ENCODE measurements around the gene ARL11.

The ARL11 gene

GRCh38 chr13:49649244-49649962, 21.1 kb downstream of the ARL11 start:
- peak; percentile 20 for DNase-seq (ENCODE audit: low read depth, low spot score)

GRCh38 chr13:49649963-49650312, 21.6 kb downstream of the ARL11 start:
- no peak for DNase-seq (ENCODE audit: low read depth, low spot score)

GRCh38 chr13:49651570-49652354, 23.5 kb downstream of the ARL11 start:
- no peak for DNase-seq (ENCODE audit: low read depth, low spot score)

- DNase-seq (ENCODE audit: low read depth, low spot score) = no peak
These were observed 24.3 kb downstream of the ARL11 start for GRCh38 chr13:49652355-49653305.

- no peak for DNase-seq (ENCODE audit: low read depth, low spot score)
These were observed 25.2 kb downstream of the ARL11 start for GRCh38 chr13:49653478-49653877.

- no peak for DNase-seq (ENCODE audit: low read depth, low spot score)
These were observed 25.7 kb downstream of the ARL11 start for GRCh38 chr13:49654011-49654410.

- DNase-seq (ENCODE audit: low read depth, low spot score) = no peak
These were observed 27.6 kb downstream of the ARL11 start for GRCh38 chr13:49655906-49656305.

GRCh38 chr13:49657241-49657641, 28.9 kb downstream of the ARL11 start:
- DNase-seq (ENCODE audit: low read depth, low spot score) = no peak

GRCh38 chr13:49664606-49665005, 36.3 kb downstream of the ARL11 start:
- DNase-seq (ENCODE audit: low read depth, low spot score) = no peak

- no peak for DNase-seq (ENCODE audit: low read depth, low spot score)
These were observed 39.5 kb downstream of the ARL11 start for GRCh38 chr13:49667773-49668172.

GRCh38 chr13:49669735-49670309, 41.5 kb downstream of the ARL11 start:
- no peak for DNase-seq (ENCODE audit: low read depth, low spot score)

GRCh38 chr13:49670828-49671227, 42.5 kb downstream of the ARL11 start:
- no peak for DNase-seq (ENCODE audit: low read depth, low spot score)

GRCh38 chr13:49676581-49677298, 48.4 kb downstream of the ARL11 start:
- no peak for DNase-seq (ENCODE audit: low read depth, low spot score)

- DNase-seq (ENCODE audit: low read depth, low spot score) = no peak
These were observed 50.0 kb downstream of the ARL11 start for GRCh38 chr13:49678191-49678914.

GRCh38 chr13:49679246-49679645, 50.9 kb downstream of the ARL11 start:
- DNase-seq (ENCODE audit: low read depth, low spot score) = no peak

- no peak for DNase-seq (ENCODE audit: low read depth, low spot score)
These were observed 53.6 kb downstream of the ARL11 start for GRCh38 chr13:49681842-49682435.
